RPMI7951 (cell line): ENCODE data around the gene POLDIP3. TPM values are rescaled to one million over a fixed set of nuclear protein-coding genes. Genes with fewer than 3 reads are reported as not detected.
A peak's percentile ranks its signal among the peaks of the same experiment; 100 is the strongest.

Source experiments
- DNase-seq: peaks from one replicate; pipeline ENCODE4 v3.0.0-alpha.2; 2012; ENCODE audit warnings: low read depth
- total RNA-seq: library from RNA; depleted of rRNA; stranded (reverse); fragments of >200 nt; shearing (Covaris generic); gene quantifications from 2 replicates; pipeline ENCODE4 v1.2.3, GENCODE V29; 2014; rRNA removed

POLDIP3 gene, protein sequence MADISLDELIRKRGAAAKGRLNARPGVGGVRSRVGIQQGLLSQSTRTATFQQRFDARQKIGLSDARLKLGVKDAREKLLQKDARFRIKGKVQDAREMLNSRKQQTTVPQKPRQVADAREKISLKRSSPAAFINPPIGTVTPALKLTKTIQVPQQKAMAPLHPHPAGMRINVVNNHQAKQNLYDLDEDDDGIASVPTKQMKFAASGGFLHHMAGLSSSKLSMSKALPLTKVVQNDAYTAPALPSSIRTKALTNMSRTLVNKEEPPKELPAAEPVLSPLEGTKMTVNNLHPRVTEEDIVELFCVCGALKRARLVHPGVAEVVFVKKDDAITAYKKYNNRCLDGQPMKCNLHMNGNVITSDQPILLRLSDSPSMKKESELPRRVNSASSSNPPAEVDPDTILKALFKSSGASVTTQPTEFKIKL
- 20.7 and 23.1 TPM in 2 replicates for total RNA-seq

DNA sequence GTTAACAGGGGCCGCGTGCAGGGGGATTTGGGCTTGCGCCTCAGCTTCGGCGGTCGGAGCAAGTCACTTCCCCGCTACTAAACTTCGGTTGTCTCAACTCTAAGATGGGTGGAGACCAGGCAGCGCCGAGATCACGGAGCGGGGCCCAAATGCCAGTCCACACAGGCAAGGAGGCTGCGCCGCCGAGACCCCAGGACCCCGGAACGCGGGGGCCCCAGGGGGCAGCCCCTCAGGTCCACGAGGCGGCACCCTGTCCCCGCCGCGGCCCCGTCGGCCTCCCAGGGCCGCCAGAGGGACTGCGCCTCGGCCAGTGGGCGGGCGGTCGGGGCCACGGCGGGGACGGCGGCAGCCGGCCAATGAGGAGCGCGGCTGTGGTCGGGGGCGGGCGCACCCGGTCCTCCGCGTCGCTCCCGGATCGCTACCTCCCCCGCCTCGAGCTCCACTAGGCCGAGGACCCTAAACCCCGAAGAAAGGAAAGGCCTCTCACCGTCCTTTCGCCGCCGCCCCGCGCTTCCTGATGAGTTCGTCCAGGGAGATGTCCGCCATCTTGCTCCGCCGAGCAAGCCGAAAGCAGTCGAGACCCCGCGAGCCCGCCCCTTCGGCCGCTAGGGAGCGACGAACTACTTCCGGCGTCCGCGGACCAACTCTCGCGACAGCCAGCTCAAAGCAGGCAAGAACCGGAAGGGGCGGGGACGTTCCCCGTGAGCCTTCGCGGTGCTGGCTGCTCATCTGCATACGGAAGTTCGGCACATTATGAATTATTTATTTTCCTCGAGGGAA, at the start of gene POLDIP3:
Gene POLDIP3, minus strand, starts transcription at position 572 of the 780 bp plus-strand sequence. Its CDS starts 26 bp downstream, at position 546.
- peak; percentile 94 for DNase-seq

DNA sequence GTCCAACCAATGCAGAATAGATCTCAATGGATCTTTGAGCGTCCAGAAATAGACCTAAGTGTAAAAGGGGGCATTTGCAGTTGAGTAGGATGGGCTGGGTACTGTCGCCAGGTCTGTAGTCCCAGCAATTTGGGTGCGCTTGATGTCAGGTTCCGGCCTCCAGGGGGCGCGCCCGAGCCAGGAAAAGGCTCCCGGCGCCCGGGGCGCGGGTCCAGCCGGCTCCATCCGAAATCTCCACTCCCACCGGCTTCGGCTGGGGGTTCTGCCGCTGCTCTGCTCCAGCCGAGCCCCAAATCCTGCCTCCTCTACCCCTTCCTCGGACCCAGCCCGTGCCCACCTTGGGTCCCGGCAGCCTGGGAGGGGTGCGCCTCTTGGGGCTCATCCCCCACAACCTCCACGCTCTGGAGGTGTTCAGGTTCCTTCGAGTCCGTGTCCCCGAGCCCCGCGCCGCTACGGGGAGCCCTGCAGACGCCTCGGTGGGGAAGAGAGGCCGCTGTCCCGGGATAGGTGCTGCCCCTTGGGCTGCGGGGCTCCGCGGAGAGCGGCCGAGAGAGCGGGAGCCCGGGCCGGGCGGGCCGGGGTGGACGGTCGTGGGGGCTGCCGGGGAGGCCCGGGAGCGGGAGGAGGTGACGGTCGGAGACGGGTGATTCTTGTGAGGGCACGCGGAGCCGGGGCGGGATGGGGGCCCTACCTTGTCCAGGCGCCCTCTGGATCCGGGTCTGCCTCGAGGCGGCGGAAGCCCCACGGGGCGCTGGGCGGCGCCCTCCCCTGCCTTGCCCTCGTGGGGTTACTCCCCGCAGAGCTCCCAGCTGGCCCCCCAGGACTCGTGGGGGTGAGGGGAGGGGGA, 47.5 kb upstream of the POLDIP3 start:
- DNase-seq: peak; percentile 63

DNA sequence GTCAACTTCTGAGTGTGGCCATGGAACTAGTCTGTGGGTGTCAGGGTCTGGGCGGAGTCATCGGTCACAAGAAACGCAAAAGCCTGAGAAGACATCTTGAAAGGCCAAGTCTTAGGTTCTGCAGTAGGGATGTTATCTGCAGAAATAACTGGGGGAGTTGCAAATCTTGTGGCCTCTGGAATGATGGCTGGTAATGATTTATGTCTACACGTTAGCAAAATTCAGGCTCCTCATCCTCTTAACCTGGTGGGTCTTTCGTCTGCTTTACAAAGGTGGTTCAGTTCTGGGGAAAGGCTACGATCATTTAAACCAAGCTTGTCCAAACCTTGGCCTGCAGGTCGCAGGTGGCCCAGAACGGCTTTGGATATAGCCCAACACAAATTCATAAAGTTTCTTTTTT, 41.9 kb upstream of the POLDIP3 start:
- no peak for DNase-seq

DNA sequence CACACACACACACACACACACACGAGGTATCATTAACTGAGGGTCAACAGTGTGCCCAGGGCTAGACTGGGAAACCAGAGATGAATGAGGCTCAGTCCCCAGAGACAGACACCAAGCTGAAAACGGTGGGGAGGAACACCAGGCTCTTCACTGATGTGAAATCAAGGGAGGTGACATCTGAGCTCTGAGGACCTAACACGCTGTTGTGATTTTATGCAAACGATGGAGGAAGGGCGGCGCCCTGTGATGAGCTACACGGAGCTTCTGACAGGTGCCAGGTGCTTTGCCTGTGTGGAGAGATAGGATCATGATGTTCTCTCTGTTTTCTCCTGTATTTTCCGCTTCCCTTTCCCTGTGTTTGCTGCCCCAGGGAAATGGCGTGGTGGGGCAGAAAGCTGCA, 41.0 kb upstream of the POLDIP3 start:
- no peak for DNase-seq

DNA sequence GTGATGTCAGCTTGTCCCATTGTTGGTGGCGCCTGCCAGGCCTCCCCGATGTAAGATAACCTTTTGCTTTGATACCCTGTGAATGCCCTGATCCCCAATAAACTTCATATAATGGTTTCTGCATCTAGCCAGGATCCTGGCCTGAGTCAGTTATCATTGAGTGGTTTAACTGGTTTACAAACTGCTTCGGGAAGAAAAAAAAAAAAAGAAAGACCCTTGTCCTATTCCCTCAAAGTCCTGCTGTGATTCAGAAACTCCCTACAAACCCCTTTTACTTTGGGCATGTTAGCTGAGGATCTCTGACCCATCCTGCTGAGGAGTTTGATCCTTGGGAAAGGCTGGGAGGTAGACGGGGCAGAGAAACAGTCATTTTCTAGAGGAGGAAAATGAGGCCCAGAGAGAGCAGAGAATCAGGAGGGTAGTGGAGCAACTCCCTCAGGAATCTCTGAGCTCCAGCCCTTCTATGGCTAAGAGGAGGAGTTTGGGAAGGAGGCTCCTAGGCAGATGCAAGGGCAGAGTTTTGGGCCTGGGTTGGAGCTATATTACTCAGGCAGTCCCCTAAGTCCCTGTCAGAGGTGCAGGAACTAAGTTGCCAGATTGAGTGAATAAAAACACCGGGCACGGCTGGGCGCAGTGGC, 39.9 kb upstream of the POLDIP3 start:
- DNase-seq: no peak

DNA sequence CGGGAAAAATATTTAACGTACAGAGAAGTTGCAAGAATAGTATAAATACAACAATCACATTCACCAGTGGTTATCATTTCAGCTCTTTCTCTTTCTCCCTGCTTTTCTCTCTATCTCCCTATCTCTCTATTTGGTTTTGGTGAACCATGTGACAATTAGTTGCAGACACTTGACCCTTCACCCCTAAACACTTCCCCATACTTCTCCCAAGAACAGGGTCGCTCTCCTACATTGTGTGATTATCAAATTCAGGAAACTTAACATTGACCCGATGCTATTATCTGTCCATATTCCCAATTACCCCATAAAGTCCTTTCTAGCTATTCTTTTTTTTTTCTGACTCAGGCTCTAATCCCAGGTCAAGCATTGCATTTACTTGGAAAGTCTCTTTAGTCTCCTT, 39.3 kb upstream of the POLDIP3 start:
- no peak for DNase-seq

DNA sequence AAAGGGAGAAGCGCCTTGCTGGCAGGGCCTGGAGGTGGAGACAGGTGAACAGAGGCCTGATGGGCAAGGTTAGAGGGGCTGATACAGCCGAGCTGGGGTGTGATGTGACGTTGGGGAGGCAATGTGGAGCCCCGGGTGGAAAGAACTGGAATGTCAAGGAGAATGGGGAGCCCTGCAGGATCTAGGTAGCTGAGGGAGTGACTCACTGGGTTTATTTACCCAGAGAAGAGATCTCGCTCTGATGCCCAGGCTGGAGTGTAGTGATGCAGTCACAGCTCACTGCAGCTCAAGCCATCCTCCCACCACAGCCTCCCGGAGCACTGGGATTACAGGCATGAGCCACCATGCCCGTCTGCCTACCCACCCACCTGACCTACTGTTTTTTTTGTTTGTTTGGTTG, 36.5 kb upstream of the POLDIP3 start:
- no peak for DNase-seq

DNA sequence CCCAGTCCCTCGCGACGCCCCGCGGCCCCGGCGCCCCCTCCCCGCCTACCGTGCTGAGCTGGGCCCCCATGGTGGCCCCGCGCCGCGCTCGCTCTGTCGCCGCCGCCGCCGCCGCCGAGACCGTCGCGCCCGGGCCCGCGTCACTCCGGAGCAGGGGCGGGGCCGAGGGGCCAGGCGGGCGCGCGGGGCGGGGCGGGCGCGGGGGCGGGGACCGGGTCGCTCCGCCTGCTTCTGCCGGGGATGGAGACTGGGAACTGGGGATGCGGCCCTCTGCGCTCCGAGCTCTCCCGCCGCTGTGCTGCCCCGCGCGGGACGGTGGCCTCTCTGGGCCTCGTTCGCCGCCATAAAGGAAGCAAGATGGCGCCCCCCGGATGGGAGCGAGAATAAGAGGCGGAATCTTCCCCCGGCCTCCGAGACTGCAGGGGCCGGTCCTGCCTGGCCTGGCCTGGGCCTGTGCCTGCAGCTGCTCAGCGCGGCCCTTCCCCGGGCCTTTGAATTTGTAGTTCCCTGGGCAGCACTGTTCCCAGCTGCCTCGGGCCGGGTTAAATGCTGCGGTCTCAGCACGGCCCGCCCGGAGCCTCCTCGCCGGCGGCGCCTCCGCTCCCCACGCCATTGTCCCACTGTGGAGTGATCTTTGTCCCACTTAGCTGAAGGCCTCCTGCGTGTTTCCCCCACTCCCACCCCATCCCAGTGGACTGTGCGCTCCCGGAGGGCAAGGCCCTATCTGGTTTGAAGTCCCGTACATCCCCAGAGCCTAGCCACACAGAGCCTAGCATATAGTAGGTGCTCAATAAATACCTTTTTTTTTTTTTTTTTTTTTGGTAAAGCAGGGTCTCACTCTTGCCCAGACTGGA, 34.8 kb upstream of the POLDIP3 start, which contains the start of gene CYB5R3:
Gene CYB5R3, minus strand, starts transcription at position 147 of the 854 bp plus-strand sequence. Its CDS starts 77 bp downstream, at position 70.
- peak; percentile 73 for DNase-seq

DNA sequence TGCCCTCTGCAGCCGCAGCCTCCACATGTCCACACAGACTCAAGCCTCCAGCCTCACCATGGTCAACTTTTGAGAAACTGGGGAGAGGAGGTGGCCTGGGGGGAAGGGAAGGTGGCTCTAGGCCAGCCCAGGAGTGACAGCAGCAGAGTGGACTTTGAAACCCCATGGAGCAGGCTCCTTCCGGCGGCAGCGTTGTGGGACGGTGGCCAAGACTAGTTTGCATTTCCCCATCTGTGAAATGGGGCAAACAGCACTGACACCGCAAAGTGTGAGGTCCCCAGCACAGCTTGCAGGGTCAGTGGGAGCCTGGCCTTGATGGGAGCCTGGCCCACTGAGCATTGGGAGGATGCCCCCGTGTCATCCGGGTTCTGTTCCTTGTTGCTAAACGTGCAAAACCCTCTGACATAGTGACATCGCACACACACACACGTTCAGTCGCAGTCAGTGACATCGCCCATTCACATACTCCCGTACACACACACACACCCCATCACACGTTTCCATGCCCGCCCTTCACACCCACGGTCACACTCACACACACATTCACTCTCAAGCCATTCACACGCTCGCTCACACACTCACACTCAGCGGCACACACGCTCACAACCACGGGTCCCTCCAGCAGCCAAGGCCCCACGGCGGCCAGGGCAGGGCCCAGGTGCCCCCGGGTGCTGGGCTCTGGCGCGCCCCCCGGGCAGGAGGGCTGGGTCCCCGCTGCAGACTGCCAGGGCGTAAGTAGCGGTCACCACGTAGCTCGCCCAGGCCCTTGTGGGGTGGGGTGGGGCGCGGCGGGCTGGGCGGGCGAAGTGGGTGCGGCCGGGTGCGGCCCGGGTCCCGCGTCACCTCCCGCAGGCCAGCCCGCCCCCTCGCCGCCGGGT, 33.9 kb upstream of the POLDIP3 start:
- peak; percentile 62 for DNase-seq

DNA sequence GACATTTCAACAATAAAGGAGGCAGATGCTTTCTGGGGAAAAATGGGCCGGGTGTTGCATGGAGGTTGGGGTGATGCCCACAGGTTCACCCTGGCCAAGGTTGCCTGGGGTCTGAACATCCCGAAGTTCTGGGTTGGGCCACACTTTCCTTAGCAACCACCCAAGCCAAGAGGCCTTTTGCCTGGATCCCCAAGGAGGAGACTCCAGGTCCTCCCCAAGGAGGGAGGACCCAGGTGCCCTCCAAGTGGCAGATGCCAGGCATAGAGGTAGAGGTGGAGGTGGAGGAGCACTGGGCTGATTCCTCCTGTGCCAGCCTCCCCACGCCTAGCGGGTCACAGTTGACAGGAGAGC, 33.3 kb upstream of the POLDIP3 start:
- no peak for DNase-seq

DNA sequence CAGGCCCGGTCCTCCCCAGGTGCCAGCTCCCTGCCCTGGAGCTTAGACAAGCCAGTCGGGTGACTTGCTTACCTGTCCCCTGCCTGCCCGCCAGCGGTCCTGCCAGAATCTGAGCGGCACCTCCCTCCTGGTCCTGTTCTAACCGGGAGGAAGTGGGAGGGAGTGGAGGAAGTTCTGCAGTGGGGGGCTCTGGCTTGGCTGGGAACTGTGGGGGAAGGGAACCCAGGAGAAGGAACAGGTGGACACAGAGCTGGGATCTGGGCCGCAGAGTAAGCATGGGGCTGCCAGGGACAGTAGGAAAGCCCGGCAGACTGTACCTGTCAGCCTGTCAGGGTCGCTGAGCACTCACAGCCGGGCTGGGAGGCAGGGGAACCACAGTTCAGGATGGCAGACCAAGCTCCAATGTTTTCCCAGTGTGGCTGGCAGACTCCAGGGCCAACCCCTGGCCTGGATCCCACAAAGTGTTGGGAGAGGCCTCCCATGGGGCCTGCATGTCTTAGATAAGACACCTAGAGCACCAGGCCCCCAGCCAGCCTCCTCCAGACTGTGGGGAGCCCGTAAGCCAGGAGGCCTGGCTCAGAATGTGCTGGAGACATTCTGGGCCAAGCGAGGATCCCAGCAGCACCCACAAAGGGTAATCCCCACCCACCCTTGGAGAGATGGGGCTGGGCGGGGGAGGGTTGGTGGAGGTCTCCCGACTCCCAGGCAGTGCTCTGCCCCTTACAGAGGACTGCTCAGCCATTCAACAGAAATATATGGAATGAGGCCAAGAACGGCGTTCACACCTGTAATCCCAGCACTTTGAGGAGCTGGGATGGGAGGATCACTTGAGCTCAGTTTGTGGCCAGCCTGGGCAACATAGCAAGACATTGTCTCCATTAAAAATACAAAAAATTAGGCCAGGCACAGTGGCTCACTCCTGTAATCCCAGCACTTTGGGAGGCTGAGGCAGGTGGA, 32.2 kb upstream of the POLDIP3 start:
- DNase-seq: no peak

DNA sequence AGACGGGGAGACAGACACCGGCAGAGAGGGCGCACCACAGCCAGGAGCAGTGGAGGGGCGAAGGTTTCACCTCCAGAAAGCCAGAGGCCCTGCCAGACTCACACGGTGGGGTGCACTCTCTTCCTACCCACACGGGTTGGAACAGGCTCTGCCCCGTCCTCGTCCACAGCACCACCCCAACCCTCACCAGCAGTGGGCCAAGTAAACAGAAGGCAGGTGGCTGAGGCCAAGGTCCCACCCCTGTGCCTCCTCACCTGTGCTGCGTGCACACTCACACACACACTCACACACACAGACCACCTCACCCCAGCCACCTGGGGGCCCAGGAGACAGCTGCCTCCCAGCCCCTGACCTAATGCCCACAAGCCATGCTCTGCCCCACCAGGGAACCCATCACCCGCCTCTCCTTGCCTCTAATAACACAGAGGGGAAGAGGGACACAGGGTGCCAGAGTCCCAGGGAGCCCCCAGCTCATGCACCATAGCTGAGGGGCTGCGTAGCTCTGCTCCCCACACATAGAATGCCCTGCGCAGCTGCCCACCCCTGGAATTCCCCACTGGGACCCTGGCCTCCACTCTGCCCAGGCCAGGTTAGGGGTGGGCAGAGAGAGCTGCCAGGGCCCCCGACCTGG, 31.4 kb upstream of the POLDIP3 start:
- no peak for DNase-seq

DNA sequence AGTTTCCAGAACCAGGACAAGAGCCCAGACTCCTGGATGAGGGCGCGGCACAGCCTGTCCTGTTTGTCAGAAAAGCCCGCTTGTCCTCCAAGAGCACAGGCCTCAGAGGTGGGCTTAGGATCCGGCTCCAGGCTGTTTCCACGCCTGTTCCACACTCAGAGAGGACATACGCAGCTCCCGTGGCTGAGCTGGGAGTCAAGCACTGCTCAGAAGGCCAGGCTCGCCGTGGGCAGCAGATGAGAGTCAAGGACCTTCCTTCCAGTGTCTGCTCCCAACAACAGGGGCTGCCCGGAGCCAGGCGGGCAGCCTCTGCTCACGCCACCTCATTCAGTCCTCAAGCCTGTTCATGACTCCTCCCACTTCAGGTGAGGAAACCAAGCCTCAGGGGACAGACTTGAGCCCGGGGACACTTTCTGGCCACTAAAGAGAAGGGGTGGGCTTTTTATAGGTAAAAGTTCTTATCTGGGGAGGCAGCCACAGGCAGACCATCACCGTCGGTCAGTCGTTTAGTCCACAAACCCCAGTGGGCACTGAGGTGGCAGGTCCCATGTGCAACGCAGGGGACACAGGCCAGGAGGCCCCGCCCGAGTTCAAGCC, 30.8 kb upstream of the POLDIP3 start:
- DNase-seq: no peak

DNA sequence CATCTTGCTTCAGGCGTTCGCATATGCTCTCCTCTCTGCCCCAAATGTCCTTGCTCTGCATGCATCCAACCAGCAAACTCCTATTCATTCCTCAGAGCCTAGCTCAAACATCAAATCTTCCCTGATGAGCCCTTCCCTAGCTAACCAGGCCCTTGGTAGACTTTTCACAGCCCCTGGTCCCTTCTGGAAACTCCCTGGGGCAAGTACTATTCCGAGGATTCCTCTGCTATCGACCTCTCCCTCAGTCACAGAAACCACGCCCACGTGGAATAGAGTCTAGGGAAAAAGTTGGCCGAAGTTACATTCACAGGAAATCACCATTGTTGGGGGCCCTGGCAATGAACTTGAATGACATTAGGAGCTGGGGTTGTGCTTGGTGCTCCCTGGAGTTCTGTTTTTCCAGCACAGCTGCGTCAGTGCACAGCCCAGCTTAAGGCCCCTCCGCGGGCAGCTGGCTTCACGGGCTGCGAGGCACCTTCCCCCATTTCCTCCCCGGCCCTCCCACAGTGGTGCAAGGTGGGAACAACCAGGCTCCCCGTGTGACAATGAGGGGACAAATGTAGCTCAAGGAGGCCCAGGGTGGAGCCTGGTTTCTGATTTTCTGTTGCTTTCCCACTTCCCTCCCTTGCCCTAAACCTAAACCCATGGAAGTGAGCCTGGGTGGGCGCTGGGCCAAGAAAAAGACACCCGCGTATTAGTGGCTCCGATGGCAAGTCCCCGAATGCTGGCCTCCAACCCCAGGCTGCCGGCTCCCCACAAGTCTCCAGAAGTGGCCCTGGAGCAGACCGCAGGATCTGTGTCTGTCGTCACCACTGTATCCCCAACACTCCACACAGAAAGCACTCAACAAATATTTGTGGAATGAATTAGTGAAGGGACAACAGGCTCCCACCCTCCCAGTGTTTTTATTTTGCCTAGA, 30.0 kb upstream of the POLDIP3 start:
- DNase-seq: no peak

DNA sequence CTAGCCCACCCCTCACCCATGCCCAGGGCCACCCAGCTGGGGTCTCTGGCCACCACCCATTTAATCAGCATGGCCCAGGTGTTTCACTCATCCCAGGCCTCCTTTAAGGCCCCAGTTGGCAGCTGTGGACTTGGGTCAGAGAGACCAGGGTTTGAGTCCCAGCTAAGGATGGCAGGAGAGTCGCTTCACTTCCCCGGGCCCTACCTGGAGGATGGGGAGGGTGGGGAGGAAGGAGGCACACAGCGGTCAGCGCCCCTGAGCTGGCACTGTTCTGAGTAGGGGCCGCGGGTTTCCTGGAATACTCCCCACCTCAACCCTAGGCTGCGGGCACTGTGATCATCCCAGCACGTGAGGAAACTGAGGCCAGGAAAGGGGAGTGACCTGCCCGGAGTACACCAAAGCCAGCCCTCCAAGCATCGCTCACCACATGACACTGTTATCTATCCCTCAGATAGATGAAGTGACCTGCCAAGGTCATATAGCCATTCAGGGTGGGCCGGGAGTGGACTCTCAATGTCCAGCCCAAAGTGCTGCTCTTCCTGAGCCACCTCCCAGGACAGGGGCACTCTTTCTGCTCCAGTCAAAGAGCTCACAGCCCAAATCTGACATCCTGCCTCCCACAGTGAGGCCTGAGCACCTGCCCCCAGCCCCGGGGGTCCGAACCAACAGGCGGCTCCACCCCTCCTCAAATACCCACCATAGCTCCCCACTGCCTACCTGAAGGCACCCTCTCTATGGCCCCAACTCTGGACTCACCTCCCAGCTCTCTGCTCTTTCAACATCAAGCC, 29.1 kb upstream of the POLDIP3 start:
- DNase-seq: no peak
